GM19455 (cell line): ENCODE measurements around the gene FBXO38.

ENCODE experiments used
- ATAC-seq: cut with Tn5 transposase; IDR thresholded peaks from one replicate; pipeline ENCODE4 v1.9.1; 2021; ENCODE audit not compliant: unreplicated experiment

The FBXO38 gene

DNA sequence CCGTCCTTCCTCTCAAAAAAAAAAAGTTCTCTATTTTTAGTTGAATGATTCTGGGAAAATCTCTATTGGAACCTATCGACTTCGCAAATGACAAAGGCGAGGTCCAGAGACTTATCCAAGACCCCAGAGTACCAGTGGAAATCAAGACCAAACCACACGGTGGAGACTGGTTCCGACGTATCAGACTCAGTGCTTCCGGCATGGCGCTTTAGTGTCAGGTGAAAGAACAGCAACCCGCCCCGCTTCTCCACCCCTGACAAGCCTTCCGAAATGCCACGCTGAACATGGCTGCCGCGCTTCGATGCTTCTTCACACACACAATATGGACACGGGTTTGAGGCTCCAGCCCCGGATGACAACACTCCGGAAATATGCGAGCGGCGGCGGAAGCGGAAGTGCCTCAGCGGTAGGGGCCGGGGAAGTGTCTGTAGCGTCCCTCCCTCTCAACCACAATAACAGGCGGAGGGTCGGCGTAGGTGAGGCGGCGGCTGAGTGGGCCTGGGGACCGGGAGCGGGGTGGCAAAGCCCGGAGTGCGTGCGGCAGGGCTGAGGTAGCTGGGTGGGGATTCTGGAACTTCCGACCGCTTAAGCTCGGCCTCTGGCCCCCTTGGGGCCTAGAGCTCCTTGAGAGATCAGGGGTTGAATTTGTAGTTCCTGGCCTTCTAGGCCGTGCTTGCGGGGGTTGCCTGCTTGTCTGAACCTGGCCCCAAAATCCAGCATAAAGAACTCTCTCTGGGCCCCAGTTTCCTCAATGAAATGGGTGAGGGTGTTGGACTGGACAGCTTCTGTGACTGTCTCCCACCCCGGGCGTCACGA is at the start of gene FBXO38:
FBXO38 (plus strand) TSS at position 395 of the 816 bp plus-strand sequence. CDS start 10,819 bp downstream, outside the sequence.
- peak; percentile 99 for ATAC-seq

- ATAC-seq = no peak
Observed at GRCh38 chr5:148335259-148335658, 48.5 kb upstream of the FBXO38 start, which contains the start of gene SPINK9. Gene SPINK9, plus strand, starts transcription at chr5:148335559. Its CDS starts 55 bp downstream, at chr5:148335614.

- no peak for ATAC-seq
Observed at GRCh38 chr5:148336704-148337435, 46.9 kb upstream of the FBXO38 start.

DNA sequence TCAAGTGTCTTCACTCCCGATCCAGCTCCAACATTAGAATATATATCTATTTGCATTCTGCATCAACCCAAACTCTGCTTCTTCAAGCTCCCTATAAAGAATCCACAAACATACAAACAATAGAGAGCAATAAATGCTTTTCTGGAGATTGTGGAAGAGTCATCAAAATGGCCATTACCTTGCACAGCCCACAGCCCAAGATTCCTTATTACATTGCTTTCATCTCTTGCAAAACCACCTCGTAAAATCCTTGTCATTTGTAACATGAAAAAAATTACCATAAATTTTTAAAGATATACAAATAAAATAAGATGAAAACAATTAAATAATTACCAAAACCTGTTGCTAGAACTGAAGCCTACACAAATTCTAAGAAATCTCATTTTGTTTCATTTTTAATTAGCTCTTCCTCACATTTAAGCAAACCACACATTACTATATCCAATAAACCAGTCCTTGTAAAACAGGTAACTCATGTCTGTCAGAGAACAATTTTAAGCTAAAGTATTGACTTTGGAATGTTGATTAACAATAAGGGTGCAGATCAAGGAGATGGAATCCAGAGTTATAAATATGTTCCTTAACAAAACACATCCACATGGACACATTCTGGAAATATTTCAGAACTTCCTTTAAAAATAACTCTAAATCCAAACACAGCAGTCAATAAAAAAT is 41.2 kb upstream of the FBXO38 start:
- ATAC-seq = no peak

- no peak for ATAC-seq
Observed at GRCh38 chr5:148343046-148343407, 40.7 kb upstream of the FBXO38 start.

DNA sequence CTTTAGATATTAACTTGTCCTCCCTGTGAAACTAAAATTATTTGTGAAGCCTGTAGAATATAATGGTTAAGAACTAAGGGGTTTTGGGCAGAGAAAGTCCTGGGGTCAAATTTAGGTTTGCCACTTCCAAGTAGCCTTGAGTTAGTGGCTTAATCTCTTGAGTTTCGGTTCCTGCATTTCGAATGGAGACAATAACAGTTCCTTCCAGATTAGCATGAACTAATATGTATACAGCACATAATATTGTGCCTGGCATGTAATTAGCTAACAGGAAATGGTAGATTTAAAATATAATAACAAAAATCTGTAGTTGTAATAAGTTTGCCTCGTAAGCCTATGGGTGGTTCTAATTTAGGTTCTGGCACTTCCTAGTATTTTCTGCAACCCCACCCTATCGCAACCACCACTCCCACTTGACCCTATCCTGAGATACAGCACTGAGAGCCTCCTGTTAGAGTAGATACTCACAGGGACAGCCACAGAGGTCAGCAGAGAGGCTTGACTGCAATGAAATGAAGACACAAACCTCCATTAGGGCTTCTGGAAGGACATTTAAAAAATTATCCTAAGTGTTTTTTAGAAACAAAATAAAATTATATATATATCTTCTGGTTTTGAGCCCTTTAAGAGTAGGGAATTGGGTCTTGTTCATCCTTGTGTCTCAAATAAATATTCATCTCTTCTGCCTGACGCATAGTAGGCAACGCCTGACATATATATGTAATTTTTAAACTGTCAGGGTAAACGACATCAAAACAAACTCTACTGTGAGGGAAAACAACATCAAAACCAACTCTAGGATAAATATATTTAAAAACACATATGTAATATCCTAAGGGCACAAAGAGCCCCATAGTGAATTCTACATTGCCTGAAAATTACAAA is 39.9 kb upstream of the FBXO38 start:
- ATAC-seq = no peak

GRCh38 chr5:148347706-148348105 is 36.1 kb upstream of the FBXO38 start:
- ATAC-seq = no peak

DNA sequence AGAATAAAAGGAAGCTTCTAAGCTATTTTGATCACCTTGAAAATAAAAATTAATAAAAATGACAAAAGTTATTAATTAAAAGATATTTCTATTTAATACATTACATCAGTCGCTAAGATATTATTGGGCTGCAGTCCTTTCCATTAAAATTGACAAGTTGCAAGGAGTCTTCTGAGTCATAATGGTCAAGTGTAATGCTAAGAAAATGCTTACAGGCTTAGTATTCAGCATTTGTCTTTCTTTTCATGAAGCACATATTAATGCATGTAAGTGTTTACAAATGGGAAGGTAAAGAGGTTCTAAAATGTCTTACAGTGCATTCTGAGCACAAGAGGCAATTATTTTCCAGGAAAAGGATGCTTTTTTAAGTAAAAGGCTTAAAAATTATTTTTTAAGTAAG is 31.1 kb upstream of the FBXO38 start:
- no peak for ATAC-seq

- no peak for ATAC-seq
Observed at GRCh38 chr5:148353634-148354033, 30.1 kb upstream of the FBXO38 start.

- ATAC-seq = no peak
Observed at GRCh38 chr5:148364343-148364742, 19.4 kb upstream of the FBXO38 start.

- no peak for ATAC-seq
Observed at GRCh38 chr5:148368299-148368698, 15.5 kb upstream of the FBXO38 start.

DNA sequence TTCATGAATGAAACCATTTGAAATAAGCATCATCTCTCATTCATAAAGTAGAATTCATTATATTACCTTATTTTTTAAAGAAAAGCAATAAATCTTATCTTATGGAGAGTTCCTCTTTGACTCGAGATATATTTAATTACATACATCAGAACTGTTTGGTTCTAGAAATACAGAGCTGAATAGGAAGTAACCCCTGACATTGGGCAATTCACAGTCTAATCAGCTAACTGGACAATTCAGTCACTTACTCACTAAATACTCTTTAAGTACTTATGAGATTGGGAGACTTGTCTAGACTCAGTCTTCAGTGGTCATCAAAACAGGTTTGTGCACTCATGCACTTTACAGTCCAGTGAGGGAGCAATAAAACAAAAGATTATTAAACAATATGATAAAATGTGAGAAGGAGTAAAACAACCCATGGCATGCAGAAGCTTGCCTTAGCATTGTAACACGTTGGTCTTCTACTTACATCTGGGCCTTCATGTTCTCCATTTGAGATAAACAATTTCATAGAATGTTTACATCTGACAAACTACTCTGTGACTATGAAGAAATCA is 11.5 kb upstream of the FBXO38 start:
- no peak for ATAC-seq

- no peak for ATAC-seq
Observed at GRCh38 chr5:148372893-148373292, 10.9 kb upstream of the FBXO38 start.

- ATAC-seq = peak; percentile 75
Observed at GRCh38 chr5:148374690-148375360, 8.9 kb upstream of the FBXO38 start.

DNA sequence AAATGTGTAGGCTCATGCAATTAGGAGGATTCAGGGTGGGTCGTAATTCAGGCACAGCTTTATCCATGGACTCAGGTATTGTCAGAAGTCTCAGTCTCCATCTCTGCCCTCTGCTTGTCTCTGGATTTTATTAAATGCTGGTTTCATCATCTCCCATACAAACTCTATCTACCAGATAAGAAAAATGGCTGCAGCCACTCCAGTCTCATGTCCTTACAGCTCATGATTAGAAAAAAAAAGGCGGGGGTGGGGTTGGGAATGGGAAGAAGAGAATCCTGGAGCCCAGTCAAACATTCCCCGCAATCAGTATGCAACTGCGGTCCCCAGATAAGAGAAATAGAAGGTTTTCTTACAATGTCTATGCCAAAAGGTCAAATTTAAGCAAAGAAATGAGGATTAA is 7.6 kb upstream of the FBXO38 start:
- no peak for ATAC-seq

GRCh38 chr5:148378670-148379069 is 5.1 kb upstream of the FBXO38 start:
- ATAC-seq = no peak

GRCh38 chr5:148379340-148379739 is 4.4 kb upstream of the FBXO38 start:
- no peak for ATAC-seq

DNA sequence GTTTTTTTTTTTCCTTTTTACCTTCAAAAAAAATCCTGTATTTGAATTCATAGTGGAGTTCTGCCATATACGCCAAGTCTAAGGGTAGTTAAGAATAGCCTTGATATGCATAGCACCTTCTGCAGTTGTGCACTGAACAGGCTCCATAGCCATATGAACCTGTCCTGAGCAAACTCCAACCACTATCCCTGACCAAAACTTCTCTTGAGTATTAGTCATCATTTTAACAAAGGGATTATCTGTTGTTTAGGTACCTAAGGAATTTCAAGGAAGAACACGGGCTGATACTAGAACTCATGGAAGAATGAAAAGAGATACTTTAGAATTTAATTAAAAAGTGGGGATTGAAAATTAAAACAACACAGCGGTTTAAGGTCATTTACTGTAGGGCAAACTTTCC is 1.9 kb upstream of the FBXO38 start:
- no peak for ATAC-seq

- no peak for ATAC-seq
Observed at GRCh38 chr5:148382961-148383360, 797 bp upstream of the FBXO38 start.

DNA sequence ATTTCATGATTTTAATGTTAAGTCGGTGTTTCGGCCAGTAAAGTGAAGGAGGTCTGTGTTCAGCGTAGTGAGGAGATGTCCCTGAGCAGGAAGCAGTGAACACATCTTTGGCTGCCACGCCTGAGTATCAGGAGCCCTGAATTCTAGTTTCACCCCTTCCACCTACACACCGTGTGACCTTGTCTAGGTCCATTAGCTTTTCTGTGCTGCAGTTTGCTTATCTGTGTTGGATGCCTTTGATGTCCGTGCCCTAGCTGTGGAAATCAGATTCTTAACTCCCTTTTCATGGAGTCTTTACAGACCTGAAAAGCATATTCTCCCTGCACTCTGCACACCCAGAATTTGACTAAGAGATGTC is 601 bp downstream of the FBXO38 start:
- peak; percentile 33 for ATAC-seq
